GM23248 (cell line): ENCODE measurements around the gene HES4. TPM values are rescaled to one million over a fixed set of nuclear protein-coding genes. Genes with fewer than 3 reads are reported as not detected.

Experiments used
- DNase-seq: peaks from one replicate; pipeline ENCODE4 v3.0.0-alpha.2; 2015
- H2AFZ ChIP-seq: fragments of 200-600 bp; sonication (generic); 2 replicates; pipeline ENCODE4 v1.6.1; 2016; ENCODE audit warnings: antibody characterized with exemption
- H3F3A ChIP-seq: fragments of 200-600 bp; sonication (generic); 2 replicates; pipeline ENCODE4 v1.6.1; 2016; ENCODE audit warnings: mild to moderate bottlenecking, antibody characterized with exemption, mixed run types; ENCODE audit not compliant: insufficient read depth
- H3K27ac ChIP-seq: fragments of 200-600 bp; sonication (generic); 2 replicates; pipeline ENCODE4 v1.5.1; 2016; ENCODE audit warnings: mild to moderate bottlenecking
- H3K27me3 ChIP-seq: fragments of 200-600 bp; sonication (generic); replicated peaks from 2 replicates; pipeline ENCODE4 v1.6.1; 2016; ENCODE audit warnings: mild to moderate bottlenecking; ENCODE audit not compliant: insufficient read depth
- H3K36me3 ChIP-seq: fragments of 200-600 bp; sonication (generic); 2 replicates; pipeline ENCODE4 v1.6.1; 2016; ENCODE audit warnings: low read depth, mild to moderate bottlenecking
- H3K4me1 ChIP-seq: fragments of 200-600 bp; sonication (generic); 2 replicates; pipeline ENCODE4 v1.6.1; 2016; ENCODE audit warnings: mild to moderate bottlenecking; ENCODE audit not compliant: insufficient read depth
- H3K4me2 ChIP-seq: fragments of 200-600 bp; sonication (generic); one replicate; pipeline ENCODE4 v1.6.1; 2016; ENCODE audit warnings: mild to moderate bottlenecking; ENCODE audit not compliant: unreplicated experiment
- H3K4me3 ChIP-seq: fragments of 200-600 bp; sonication (generic); 2 replicates; pipeline ENCODE4 v1.5.1; 2016; ENCODE audit warnings: mild to moderate bottlenecking
- H3K79me2 ChIP-seq: fragments of 200-600 bp; sonication (generic); 2 replicates; pipeline ENCODE4 v1.6.1; 2016; ENCODE audit warnings: mild to moderate bottlenecking; ENCODE audit not compliant: insufficient read depth
- H3K9ac ChIP-seq: fragments of 200-600 bp; sonication (generic); 2 replicates; pipeline ENCODE4 v1.6.1; 2016; ENCODE audit warnings: mild to moderate bottlenecking
- H3K9me2 ChIP-seq: fragments of 200-600 bp; sonication (generic); 2 replicates; pipeline ENCODE4 v1.6.1; 2016; ENCODE audit warnings: mixed run types, mild to moderate bottlenecking, moderate library complexity; ENCODE audit not compliant: insufficient read depth
- H3K9me3 ChIP-seq: fragments of 200-600 bp; sonication (generic); one replicate; pipeline ENCODE4 v1.6.1; 2017; ENCODE audit warnings: low read depth
- H4K20me1 ChIP-seq: fragments of 200-600 bp; sonication (generic); 2 replicates; pipeline ENCODE4 v1.6.0; 2016; ENCODE audit not compliant: insufficient read depth
- EZH2 ChIP-seq: fragments of 200-600 bp; sonication (generic); IDR thresholded peaks from 2 replicates; pipeline ENCODE4 v1.6.1; 2018; ENCODE audit warnings: antibody characterized with exemption, mild to moderate bottlenecking; ENCODE audit not compliant: insufficient read depth, poor library complexity, severe bottlenecking
- EZH2phosphoT487 ChIP-seq: fragments of 200-600 bp; sonication (generic); IDR thresholded peaks from 2 replicates; pipeline ENCODE4 v1.6.1; 2018; ENCODE audit warnings: antibody characterized with exemption, moderate library complexity, mild to moderate bottlenecking, low read depth; ENCODE audit not compliant: insufficient read depth
- WGBS, 2 experiments: methylation state at CpG; one replicate each; pipeline ENCODE4 v1.1.6; 2015 to 2017; ENCODE audit warnings: low lambda C conversion rate in 2 of 2, low coverage in 1 of 2; ENCODE audit errors: missing lambda C conversion rate in 2 of 2; 5-methylcytosine and 5-hydroxymethylcytosine counted together
- in situ Hi-C: fragments of 300-500 bp; cut with MboI; formaldehyde crosslinking; loops from 2 replicates; pipeline ENCODE4 v1.15.0; 2020
- polyA plus RNA-seq: library from polyadenylated mRNA; unstranded; fragments of >200 nt; fragmentation: Nextera tagmentation; extraction: Ambion mirVana; gene quantifications from 2 replicates; pipeline ENCODE4 v1.2.1, GENCODE V29; 2016
- total RNA-seq: library from RNA; depleted of rRNA; stranded (reverse); fragments of >200 nt; shearing (Covaris generic); gene quantifications from 2 replicates; pipeline ENCODE4 v1.2.3, GENCODE V29; 2014

HES4 gene
- total and polyA plus RNA-seq, 2 experiments from 2014 or later = 3.1 to 4.1 TPM

- Histone ChIP-seq H2AFZ (no peak within 1 kb of the TSS), H3F3A (no peaks in the 10 kb centered on the region), H3K79me2 (no peaks in the 10 kb centered on the region), H4K20me1 (no peaks in the 10 kb centered on the region), H3K4me3 (no peak within 1 kb of the TSS), H3K9ac (no peak within 1 kb of the TSS), H3K9me2 (no peaks in the 10 kb centered on the region), H3K27ac (no peak within 1 kb of the TSS), H3K4me1 (no peaks in the 10 kb centered on the region), H3K4me2 (no peak within 1 kb of the TSS), H3K36me3 (no peaks in the 10 kb centered on the region), H3K27me3 (peaks cover 14% of the 10 kb centered on the region), H3K9me3 (no peaks in the 10 kb centered on the region)
- in situ Hi-C loops = no loop called here
- WGBS, 2 experiments = 47 to 53% methylated on average over 26 of the region's 28 CpGs
- no peak for DNase-seq
- no peak for TF ChIP-seq EZH2
- TF ChIP-seq EZH2phosphoT487 = no peak
These were observed 17.8 kb downstream of the HES4 start, which contains the start of gene PERM1 for GRCh38 chr1:981955-982558. TSS of gene PERM1 (minus strand) at chr1:982093. CDS start at chr1:981029, 1,064 bp downstream.

- 68 to 81% methylated on average over 17 to 21 of the region's 21 CpGs for WGBS, 2 experiments
- no peak for TF ChIP-seq EZH2
- no peak for TF ChIP-seq EZH2phosphoT487
- H3K9ac ChIP-seq = no peak overlapping the region
- H3K27ac ChIP-seq = no peak overlapping the region
- no peaks in the 10 kb centered on the region for H3K9me2 ChIP-seq
- H2AFZ ChIP-seq = no peak overlapping the region
- in situ Hi-C loops = no loop called here
- no peak for DNase-seq
- H3K27me3 ChIP-seq = peaks cover 14% of the 10 kb centered on the region
- H3F3A ChIP-seq = no peaks in the 10 kb centered on the region
- no peak overlapping the region for H3K4me2 ChIP-seq
- no peaks in the 10 kb centered on the region for H3K36me3 ChIP-seq
- no peaks in the 10 kb centered on the region for H4K20me1 ChIP-seq
- no peaks in the 10 kb centered on the region for H3K79me2 ChIP-seq
- H3K9me3 ChIP-seq = no peaks in the 10 kb centered on the region
- H3K4me1 ChIP-seq = no peaks in the 10 kb centered on the region
- no peak overlapping the region for H3K4me3 ChIP-seq
These were observed 18.4 kb downstream of the HES4 start for GRCh38 chr1:981491-981954.

DNA sequence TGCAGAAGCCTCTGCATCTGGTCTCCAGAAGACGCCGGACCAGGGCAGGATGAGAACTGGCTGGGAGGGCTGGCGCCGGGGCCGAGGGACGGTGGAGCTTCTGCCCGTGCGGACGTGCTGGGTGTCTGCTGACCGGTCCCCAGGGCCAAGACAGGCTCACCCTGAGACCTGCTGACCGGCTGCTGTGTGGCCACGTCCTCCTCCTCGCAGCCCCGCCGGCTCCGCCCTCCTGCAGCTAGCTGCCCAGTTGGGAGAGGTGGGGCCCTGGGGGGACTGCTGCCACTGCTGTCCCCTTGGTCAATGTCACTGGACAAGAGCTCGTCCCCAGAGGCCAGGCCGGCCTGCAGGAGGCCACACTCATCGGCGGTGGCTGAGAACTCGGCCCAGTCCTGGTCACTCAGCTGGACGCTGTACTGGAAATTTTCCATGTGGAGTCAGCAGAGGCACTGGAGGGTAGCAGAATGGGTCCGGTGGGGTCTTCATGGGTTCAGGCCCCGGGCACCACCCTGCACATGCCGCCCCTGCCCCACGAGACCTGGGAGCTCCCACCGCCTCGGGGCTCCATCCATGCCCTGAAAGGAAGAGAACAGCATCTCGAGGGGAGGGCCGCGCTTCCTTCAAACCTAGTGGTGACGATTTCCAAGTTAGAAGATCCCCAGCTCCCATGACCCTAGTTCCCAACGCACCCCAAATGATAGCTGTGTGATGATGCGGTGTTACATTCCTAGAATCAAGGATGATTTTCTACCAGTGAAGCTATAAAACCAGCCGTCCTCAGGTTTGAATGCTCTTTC is 19.1 kb downstream of the HES4 start:
- in situ Hi-C loops = no loop called here
- H3K9me3 ChIP-seq = no peaks in the 10 kb centered on the region
- H3F3A ChIP-seq = no peaks in the 10 kb centered on the region
- TF ChIP-seq EZH2phosphoT487 (no peak), EZH2 (no peak)
- no peak overlapping the region for H3K27ac ChIP-seq
- H3K9me2 ChIP-seq = no peaks in the 10 kb centered on the region
- H3K27me3 ChIP-seq = peaks cover 14% of the 10 kb centered on the region
- no peaks in the 10 kb centered on the region for H3K79me2 ChIP-seq
- no peak overlapping the region for H3K4me2 ChIP-seq
- H2AFZ ChIP-seq = no peak overlapping the region
- DNase-seq = no peak
- 57% methylated on average over 25 to 32 of the region's 35 CpGs for WGBS, 2 experiments
- H3K9ac ChIP-seq = no peak overlapping the region
- no peaks in the 10 kb centered on the region for H3K36me3 ChIP-seq
- H3K4me1 ChIP-seq = no peaks in the 10 kb centered on the region
- H3K4me3 ChIP-seq = no peak overlapping the region
- H4K20me1 ChIP-seq = no peaks in the 10 kb centered on the region

GRCh38 chr1:980137-980571 is 19.7 kb downstream of the HES4 start:
- no peak overlapping the region for H3K4me3 ChIP-seq
- H3K4me2 ChIP-seq = no peak overlapping the region
- no peaks in the 10 kb centered on the region for H3K4me1 ChIP-seq
- no peaks in the 10 kb centered on the region for H4K20me1 ChIP-seq
- 67 to 71% methylated on average over 13 of the region's 13 CpGs for whole genome bisulfite sequencing, 2 experiments
- H3K27ac ChIP-seq = no peak overlapping the region
- H3K27me3 ChIP-seq = peaks cover 10% of the 10 kb centered on the region
- DNase-seq = no peak
- H3K9me2 ChIP-seq = no peaks in the 10 kb centered on the region
- no peaks in the 10 kb centered on the region for H3K79me2 ChIP-seq
- in situ Hi-C loops = no loop called here
- no peaks in the 10 kb centered on the region for H3K9me3 ChIP-seq
- H3F3A ChIP-seq = no peaks in the 10 kb centered on the region
- H2AFZ ChIP-seq = no peak overlapping the region
- H3K36me3 ChIP-seq = no peaks in the 10 kb centered on the region
- no peak overlapping the region for H3K9ac ChIP-seq
- no peak for TF ChIP-seq EZH2phosphoT487
- no peak for TF ChIP-seq EZH2
